ENCODE results near the gene PEX11B. TPM values are rescaled to one million over a fixed set of nuclear protein-coding genes. Genes with fewer than 3 reads are reported as not detected.

Gene PEX11B
- total and polyA plus RNA-seq, 9 donors = 18.2 to 44.4 (median 26.9) TPM

DNA sequence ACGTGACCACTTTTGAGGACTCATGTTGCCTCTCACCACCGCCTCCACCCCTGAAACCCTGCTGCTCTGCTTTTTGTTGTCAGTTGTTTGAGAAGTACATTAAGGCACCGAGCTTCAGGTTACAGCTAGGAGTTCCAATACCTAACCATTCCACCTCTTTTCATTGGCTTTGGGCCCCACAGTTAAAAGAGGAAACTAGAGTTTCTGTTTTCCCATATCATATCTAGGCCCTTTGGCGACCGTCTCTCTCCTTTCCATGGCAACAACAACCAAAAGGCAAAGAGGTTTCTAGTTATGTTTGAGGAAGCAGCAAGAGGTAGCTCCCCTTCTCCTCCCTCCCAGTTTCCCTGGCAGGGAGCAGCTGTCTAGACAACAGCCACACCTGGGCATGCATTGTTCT, 38.7 kb downstream of the PEX11B start:
- H3K27ac ChIP-seq = no peak overlapping the region
- H3K9me3 ChIP-seq = no peaks in the 10 kb centered on the region
- no peak for DNase-seq
- no peaks in the 10 kb centered on the region for H3K36me3 ChIP-seq
- no peaks in the 10 kb centered on the region for H3K27me3 ChIP-seq
- H3K4me3 ChIP-seq = no peak overlapping the region
- H3K4me1 ChIP-seq (ENCODE audit: insufficient read depth) = no peaks in the 10 kb centered on the region
- TF ChIP-seq EP300 (IDR thresholded peaks at IDR 0.05) (no peak), POLR2A (IDR thresholded peaks at IDR 0.05) (no peak)
- TF ChIP-seq, protein P1, sequence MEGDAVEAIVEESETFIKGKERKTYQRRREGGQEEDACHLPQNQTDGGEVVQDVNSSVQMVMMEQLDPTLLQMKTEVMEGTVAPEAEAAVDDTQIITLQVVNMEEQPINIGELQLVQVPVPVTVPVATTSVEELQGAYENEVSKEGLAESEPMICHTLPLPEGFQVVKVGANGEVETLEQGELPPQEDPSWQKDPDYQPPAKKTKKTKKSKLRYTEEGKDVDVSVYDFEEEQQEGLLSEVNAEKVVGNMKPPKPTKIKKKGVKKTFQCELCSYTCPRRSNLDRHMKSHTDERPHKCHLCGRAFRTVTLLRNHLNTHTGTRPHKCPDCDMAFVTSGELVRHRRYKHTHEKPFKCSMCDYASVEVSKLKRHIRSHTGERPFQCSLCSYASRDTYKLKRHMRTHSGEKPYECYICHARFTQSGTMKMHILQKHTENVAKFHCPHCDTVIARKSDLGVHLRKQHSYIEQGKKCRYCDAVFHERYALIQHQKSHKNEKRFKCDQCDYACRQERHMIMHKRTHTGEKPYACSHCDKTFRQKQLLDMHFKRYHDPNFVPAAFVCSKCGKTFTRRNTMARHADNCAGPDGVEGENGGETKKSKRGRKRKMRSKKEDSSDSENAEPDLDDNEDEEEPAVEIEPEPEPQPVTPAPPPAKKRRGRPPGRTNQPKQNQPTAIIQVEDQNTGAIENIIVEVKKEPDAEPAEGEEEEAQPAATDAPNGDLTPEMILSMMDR (IDR thresholded peaks at IDR 0.05) = no peak
- intact Hi-C loops (cut with DNase I) = no loop called here
- WGBS, 3 donors = 48 to 62% (median 58%) methylated on average over 5 of the region's 5 CpGs

DNA sequence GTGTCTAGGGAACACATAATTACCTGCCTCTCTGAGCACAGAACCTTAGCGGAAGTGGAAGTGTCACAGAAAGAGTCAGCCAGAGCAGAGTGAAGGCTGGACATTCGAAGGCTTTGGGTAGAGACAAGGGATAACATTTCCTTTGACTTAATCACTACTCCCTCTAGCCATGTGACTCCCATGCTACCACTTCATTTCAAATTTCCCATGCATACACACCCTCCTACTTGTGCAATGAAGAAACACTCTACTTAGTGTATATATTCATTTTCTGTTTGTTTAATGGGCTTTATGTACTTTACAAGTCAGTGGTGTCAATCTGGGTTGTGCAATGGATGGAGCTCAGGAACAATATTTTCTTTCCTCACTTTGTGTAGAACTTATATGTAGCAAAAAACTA, 39.8 kb downstream of the PEX11B start:
- intact Hi-C loops (cut with DNase I) = no loop called here
- no peak for DNase-seq
- Histone ChIP-seq H3K27ac (no peak overlapping the region), H3K4me3 (no peak overlapping the region), H3K9me3 (no peaks in the 10 kb centered on the region), H3K27me3 (no peaks in the 10 kb centered on the region), H3K36me3 (no peaks in the 10 kb centered on the region), H3K4me1 (ENCODE audit: insufficient read depth) (no peaks in the 10 kb centered on the region)
- TF ChIP-seq POLR2A (IDR thresholded peaks at IDR 0.05) (no peak), EP300 (IDR thresholded peaks at IDR 0.05) (no peak)
- TF ChIP-seq, protein P1 (IDR thresholded peaks at IDR 0.05) = no peak
- 83 to 89% (median 86%) methylated on average over 2 of the region's 2 CpGs for WGBS, 3 donors

DNA sequence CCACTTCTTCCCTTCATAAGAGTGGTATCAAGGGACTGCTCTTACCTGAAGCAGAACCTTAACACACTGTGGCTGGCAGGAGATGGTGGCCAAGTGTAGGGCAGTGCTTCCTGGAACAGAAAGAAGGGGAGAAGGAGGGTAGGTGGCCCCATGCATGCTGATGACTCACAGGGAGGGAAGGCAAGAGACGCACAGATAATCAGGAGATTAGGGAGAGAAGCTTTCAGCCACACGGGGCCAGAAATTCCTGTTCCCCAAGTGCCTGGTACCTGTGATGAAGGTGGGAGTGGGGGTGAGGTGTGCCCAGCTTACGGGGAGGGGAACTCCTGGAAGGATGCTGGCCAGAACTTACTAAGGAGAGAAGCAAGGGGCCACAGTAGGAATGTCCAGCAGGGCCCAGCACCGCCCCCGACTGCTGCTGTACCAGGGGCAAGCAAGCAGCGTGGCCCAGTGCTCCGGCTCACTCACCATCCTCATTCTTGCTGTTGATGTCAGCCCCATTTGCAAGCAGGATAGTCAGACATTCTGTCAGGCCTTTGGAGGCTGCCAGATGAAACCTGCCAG, 40.5 kb downstream of the PEX11B start:
- DNase-seq = peak in 1 of 5 donors; percentile 6
- Histone ChIP-seq H3K27me3 (no peaks in the 10 kb centered on the region), H3K9me3 (no peaks in the 10 kb centered on the region), H3K36me3 (no peaks in the 10 kb centered on the region), H3K27ac (no peak overlapping the region), H3K4me1 (ENCODE audit: insufficient read depth) (no peaks in the 10 kb centered on the region), H3K4me3 (no peak overlapping the region)
- 78 to 86% (median 82%) methylated on average over 7 of the region's 7 CpGs for WGBS, 3 donors
- intact Hi-C loops (cut with DNase I) = no loop called here
- no peak for TF ChIP-seq EP300 (IDR thresholded peaks at IDR 0.05)
- TF ChIP-seq, protein P1 (IDR thresholded peaks at IDR 0.05) = no peak
- no peak for TF ChIP-seq POLR2A (IDR thresholded peaks at IDR 0.05)

DNA sequence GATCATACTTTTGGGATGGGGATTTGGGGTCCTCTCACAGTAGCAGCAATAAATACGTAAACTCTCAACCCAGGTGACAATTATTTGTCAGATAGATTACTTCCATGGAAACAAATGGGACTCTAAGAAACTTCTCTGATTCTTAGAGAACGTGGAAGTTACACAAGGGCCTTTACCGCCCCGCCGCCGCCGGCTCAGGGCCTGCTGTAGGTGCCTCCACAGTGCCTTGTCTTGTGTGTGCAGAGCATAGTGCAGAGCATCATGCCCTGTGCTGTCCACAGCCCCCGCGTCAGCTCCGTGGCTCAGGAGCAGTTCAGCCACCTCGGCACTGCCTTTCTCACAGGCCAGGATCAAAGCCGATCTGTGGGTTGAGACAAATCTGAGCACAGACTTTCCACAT, 43.9 kb downstream of the PEX11B start:
- no peak for DNase-seq
- TF ChIP-seq EP300 (IDR thresholded peaks at IDR 0.05) (no peak), POLR2A (IDR thresholded peaks at IDR 0.05) (no peak)
- TF ChIP-seq, protein P1 (IDR thresholded peaks at IDR 0.05) = no peak
- WGBS, 3 donors = 92 to 94% (median 93%) methylated on average over 12 of the region's 12 CpGs
- Histone ChIP-seq H3K27me3 (no peaks in the 10 kb centered on the region), H3K4me3 (no peak overlapping the region), H3K27ac (no peak overlapping the region), H3K36me3 (no peaks in the 10 kb centered on the region), H3K4me1 (ENCODE audit: insufficient read depth) (no peaks in the 10 kb centered on the region), H3K9me3 (no peaks in the 10 kb centered on the region)
- intact Hi-C loops (cut with DNase I) = no loop called here
